ENCODE results near the gene PAXIP1. TPM values are rescaled to one million over a fixed set of nuclear protein-coding genes. Genes with fewer than 3 reads are reported as not detected.

The PAXIP1 gene, protein sequence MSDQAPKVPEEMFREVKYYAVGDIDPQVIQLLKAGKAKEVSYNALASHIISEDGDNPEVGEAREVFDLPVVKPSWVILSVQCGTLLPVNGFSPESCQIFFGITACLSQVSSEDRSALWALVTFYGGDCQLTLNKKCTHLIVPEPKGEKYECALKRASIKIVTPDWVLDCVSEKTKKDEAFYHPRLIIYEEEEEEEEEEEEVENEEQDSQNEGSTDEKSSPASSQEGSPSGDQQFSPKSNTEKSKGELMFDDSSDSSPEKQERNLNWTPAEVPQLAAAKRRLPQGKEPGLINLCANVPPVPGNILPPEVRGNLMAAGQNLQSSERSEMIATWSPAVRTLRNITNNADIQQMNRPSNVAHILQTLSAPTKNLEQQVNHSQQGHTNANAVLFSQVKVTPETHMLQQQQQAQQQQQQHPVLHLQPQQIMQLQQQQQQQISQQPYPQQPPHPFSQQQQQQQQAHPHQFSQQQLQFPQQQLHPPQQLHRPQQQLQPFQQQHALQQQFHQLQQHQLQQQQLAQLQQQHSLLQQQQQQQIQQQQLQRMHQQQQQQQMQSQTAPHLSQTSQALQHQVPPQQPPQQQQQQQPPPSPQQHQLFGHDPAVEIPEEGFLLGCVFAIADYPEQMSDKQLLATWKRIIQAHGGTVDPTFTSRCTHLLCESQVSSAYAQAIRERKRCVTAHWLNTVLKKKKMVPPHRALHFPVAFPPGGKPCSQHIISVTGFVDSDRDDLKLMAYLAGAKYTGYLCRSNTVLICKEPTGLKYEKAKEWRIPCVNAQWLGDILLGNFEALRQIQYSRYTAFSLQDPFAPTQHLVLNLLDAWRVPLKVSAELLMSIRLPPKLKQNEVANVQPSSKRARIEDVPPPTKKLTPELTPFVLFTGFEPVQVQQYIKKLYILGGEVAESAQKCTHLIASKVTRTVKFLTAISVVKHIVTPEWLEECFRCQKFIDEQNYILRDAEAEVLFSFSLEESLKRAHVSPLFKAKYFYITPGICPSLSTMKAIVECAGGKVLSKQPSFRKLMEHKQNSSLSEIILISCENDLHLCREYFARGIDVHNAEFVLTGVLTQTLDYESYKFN
- 32.1 and 32.9 TPM in 2 replicates for total RNA-seq (2021)
- percentile 89 among the genes with signal in this experiment for Bru-seq, nascent RNA
- percentile 85 among the genes with signal in this experiment for BruChase-seq, experiment 1, labeled RNA remaining after a 2-hour chase
- BruChase-seq, experiment 2, labeled RNA remaining after a 6-hour chase = percentile 80 among the genes with signal in this experiment
- long read RNA-seq, transcript PAXIP1-201 (21 exons, 3,711 nt) = major isoform, 15 of 27 reads
- long read RNA-seq, partial matches to known transcripts = 9 of 27 reads
- long read RNA-seq, other reads (novel, unspliced or antisense) = 3 of 27 reads

DNA sequence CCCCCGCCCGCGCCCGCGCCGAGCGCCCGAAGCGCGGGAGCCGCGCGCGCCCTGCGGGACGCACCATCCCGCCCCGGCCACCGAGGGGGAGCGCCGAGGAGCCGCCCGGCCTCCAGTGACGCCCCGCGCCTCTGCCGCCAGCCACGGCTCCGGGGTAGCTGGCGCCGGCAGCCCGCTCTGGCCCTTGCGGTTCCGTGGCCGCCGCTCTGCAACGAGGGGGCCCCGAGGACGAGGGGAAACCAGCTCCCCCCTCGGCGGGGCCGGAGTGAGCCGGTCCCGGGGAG, at the start of gene PAXIP1:
Gene PAXIP1, minus strand, starts transcription at position 33 of the 284 bp plus-strand sequence. CDS start 195 bp downstream, outside the sequence.
- peaks cover 4% of the 10 kb centered on the region for H3K4me1 ChIP-seq (ENCODE audit: insufficient read depth, low read length, poor library complexity, severe bottlenecking)
- ChIA-PET CTCF (no interaction called here), POLR2A (ENCODE audit: low non-redundant PET) (no interaction called here)
- DNase-seq (ENCODE audit: low spot score) = peak; percentile 80
- no TSS peak for BruUV-seq (replicated peaks)
- intact Hi-C loops (cut with micrococcal nuclease; ENCODE audit: unreplicated experiment) = loop anchor here (5.0 to 10.0 kb wide), 2 partner anchors 294 to 342 kb away; partner anchors contain the start of gene INSIG1
- H3K4me3 ChIP-seq (ENCODE audit: low read depth, low read length, poor library complexity, severe bottlenecking) = peak within 1 kb of the TSS; percentile 94
- peaks cover 13% of the 10 kb centered on the region for H3K36me3 ChIP-seq (ENCODE audit: insufficient read depth, low read length, poor library complexity, severe bottlenecking)
- H3K27me3 ChIP-seq (replicated peaks; ENCODE audit: insufficient read depth, low read depth, low read length, poor library complexity) = no peaks in the 10 kb centered on the region
- H3K27ac ChIP-seq (ENCODE audit: low read depth, low read length, poor library complexity, severe bottlenecking) = peak within 1 kb of the TSS; percentile 99
- H3K9me3 ChIP-seq (ENCODE audit: low read depth, low read length, poor library complexity, severe bottlenecking) = no peaks in the 10 kb centered on the region
- TF ChIP-seq, protein P1, sequence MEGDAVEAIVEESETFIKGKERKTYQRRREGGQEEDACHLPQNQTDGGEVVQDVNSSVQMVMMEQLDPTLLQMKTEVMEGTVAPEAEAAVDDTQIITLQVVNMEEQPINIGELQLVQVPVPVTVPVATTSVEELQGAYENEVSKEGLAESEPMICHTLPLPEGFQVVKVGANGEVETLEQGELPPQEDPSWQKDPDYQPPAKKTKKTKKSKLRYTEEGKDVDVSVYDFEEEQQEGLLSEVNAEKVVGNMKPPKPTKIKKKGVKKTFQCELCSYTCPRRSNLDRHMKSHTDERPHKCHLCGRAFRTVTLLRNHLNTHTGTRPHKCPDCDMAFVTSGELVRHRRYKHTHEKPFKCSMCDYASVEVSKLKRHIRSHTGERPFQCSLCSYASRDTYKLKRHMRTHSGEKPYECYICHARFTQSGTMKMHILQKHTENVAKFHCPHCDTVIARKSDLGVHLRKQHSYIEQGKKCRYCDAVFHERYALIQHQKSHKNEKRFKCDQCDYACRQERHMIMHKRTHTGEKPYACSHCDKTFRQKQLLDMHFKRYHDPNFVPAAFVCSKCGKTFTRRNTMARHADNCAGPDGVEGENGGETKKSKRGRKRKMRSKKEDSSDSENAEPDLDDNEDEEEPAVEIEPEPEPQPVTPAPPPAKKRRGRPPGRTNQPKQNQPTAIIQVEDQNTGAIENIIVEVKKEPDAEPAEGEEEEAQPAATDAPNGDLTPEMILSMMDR (conservative IDR thresholded peaks at IDR 0.05; ENCODE audit: low read depth, low read length) = no peak
- TF ChIP-seq EZH2 (IDR thresholded peaks at IDR 0.05; ENCODE audit: borderline replicate concordance, low read depth, low read length, poor library complexity, severe bottlenecking) = no peak

DNA sequence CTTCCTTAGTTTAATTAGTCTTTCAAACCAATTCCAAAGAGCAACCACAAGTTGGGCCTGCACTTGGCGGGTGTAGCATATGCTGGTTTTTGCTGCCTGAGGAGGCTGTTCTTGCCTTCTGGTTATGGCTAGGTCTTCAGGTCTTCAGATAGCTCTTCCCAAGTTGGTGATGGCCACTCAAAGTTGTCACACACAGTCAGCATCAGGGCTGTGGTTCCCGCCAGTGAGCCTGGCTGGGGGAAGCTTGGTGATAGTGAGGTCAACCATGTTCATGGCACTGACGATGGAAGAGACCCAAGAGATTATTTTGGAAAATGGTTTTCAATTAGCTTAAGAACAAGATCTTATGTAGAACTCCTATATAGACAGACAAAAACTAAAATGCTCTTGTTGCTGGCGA, 48.4 kb upstream of the PAXIP1 start:
- no peaks in the 10 kb centered on the region for H3K36me3 ChIP-seq (ENCODE audit: insufficient read depth, low read length, poor library complexity, severe bottlenecking)
- peaks cover 31% of the 10 kb centered on the region for H3K27me3 ChIP-seq (replicated peaks; ENCODE audit: insufficient read depth, low read depth, low read length, poor library complexity)
- ChIA-PET CTCF (no interaction called here), POLR2A (ENCODE audit: low non-redundant PET) (interaction anchor here (0.6 kb wide), 1 partner anchor 839 kb away, joined by 4 read pairs; no protein-coding TSS in a partner anchor)
- no peaks in the 10 kb centered on the region for H3K4me1 ChIP-seq (ENCODE audit: insufficient read depth, low read length, poor library complexity, severe bottlenecking)
- no peak for TF ChIP-seq EZH2 (IDR thresholded peaks at IDR 0.05; ENCODE audit: borderline replicate concordance, low read depth, low read length, poor library complexity, severe bottlenecking)
- TF ChIP-seq, protein P1 (conservative IDR thresholded peaks at IDR 0.05; ENCODE audit: low read depth, low read length) = no peak
- no peaks in the 10 kb centered on the region for H3K9me3 ChIP-seq (ENCODE audit: low read depth, low read length, poor library complexity, severe bottlenecking)
- no peak overlapping the region for H3K27ac ChIP-seq (ENCODE audit: low read depth, low read length, poor library complexity, severe bottlenecking)
- H3K4me3 ChIP-seq (ENCODE audit: low read depth, low read length, poor library complexity, severe bottlenecking) = no peak overlapping the region
- DNase-seq (ENCODE audit: low spot score) = no peak
- no TSS peak for BruUV-seq (replicated peaks)
- intact Hi-C loops (cut with micrococcal nuclease; ENCODE audit: unreplicated experiment) = no loop called here

DNA sequence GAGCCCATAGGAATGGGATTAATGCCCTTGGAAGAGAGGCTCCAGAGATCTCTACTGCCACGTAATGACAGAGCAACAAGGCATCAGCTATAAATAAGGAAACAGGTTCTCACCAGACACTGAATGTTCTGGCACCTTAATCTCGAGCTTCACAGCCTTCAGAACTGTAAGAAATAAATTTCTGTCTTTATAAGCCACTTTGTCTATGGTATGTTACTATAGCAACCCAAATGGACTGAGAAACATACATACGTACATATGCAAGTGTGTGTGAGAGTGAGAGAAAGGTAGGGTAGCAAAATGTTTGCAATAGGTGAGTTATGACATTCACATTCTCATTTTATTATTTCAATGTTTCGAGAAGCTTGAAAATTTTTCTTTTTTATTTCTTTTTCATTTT, 45.1 kb upstream of the PAXIP1 start:
- DNase-seq (ENCODE audit: low spot score) = no peak
- CTCF ChIA-PET = no interaction called here
- Histone ChIP-seq H3K27ac (ENCODE audit: low read depth, low read length, poor library complexity, severe bottlenecking) (no peak overlapping the region), H3K4me1 (ENCODE audit: insufficient read depth, low read length, poor library complexity, severe bottlenecking) (no peaks in the 10 kb centered on the region), H3K36me3 (ENCODE audit: insufficient read depth, low read length, poor library complexity, severe bottlenecking) (no peaks in the 10 kb centered on the region), H3K9me3 (ENCODE audit: low read depth, low read length, poor library complexity, severe bottlenecking) (no peaks in the 10 kb centered on the region), H3K27me3 (replicated peaks; ENCODE audit: insufficient read depth, low read depth, low read length, poor library complexity) (peaks cover 19% of the 10 kb centered on the region), H3K4me3 (ENCODE audit: low read depth, low read length, poor library complexity, severe bottlenecking) (no peak overlapping the region)
- intact Hi-C loops (cut with micrococcal nuclease; ENCODE audit: unreplicated experiment) = no loop called here
- POLR2A ChIA-PET (ENCODE audit: low non-redundant PET) = no interaction called here
- no TSS peak for BruUV-seq (replicated peaks)
- TF ChIP-seq EZH2 (IDR thresholded peaks at IDR 0.05; ENCODE audit: borderline replicate concordance, low read depth, low read length, poor library complexity, severe bottlenecking) = no peak
- TF ChIP-seq, protein P1 (conservative IDR thresholded peaks at IDR 0.05; ENCODE audit: low read depth, low read length) = no peak
